K562 (cell line): ENCODE data around the gene FAM50B. TPM values are rescaled to one million over a fixed set of nuclear protein-coding genes. Genes with fewer than 3 reads are reported as not detected.

ENCODE experiments used
- ATAC-seq: fragments of 200-7000 bp; cut with Tn5 transposase; 3 replicates; pipeline ENCODE4 v1.9.1; 2020; ENCODE audit warnings: moderate library complexity
- BruUV-seq: library from RNA; stranded (reverse); fragments of 400-500 nt; replicated peaks from 2 replicates; lab custom pipeline; 2021; lab: Mats Ljungman, UMichigan
- CTCF ChIA-PET: fragments of 300-600 bp; formaldehyde crosslinking; extraction: SDS; loops from one replicate; lab custom pipeline; 2021; ENCODE audit warnings: low intra/inter-chr PET ratio; lab: Yijun Ruan, JAX
- POLR2A ChIA-PET: fragments of 300-600, 350-650 bp; sonication (Branson Sonifier 250); formaldehyde crosslinking; extraction: SDS; loops from one replicate; lab custom pipeline; 2021; ENCODE audit warnings: antibody characterized with exemption, inconsistent platforms; lab: Yijun Ruan, JAX
- DNase-seq, 4 experiments: peaks; one replicate each; pipeline versions ENCODE4 v3.0.0 to v3.0.0-alpha.2; 2011 to 2018; ENCODE audit warnings: low spot score in 3 of 4, mixed read lengths in 3 of 4; ENCODE audit errors: extremely low read depth in 1 of 4
- FAIRE-seq: peaks from 2 replicates; lab custom pipeline; 2011; peaks lifted over from hg19 to GRCh38; lab: Jason Lieb, UNC
- H2AFZ ChIP-seq: 2 replicates; pipeline ENCODE4 v1.6.0; 2011; ENCODE audit warnings: low read depth, low read length, control low read depth, inconsistent platforms
- H3K27ac ChIP-seq: fragments of 200-600 bp; 3 replicates; pipeline ENCODE4 v1.8.0; 2011; ENCODE audit warnings: low read depth, mild to moderate bottlenecking, control low read depth, inconsistent platforms, low read length, moderate library complexity, mixed read lengths; ENCODE audit errors: extremely low read depth
- H3K27me3 ChIP-seq, 2 experiments: fragments of 300-600 bp in 1 of 2; 2 replicates in 1 of 2; 3 replicates in 1 of 2; pipeline versions ENCODE4 v1.6.0 to v1.8.0; 2011; ENCODE audit warnings: inconsistent platforms in 2 of 2, low read length in 2 of 2, mild to moderate bottlenecking in 1 of 2, mixed read lengths in 1 of 2, moderate library complexity in 1 of 2; ENCODE audit not compliant: control insufficient read depth in 2 of 2, insufficient read depth in 2 of 2
- H3K36me3 ChIP-seq: fragments of 300-600 bp; 3 replicates; pipeline ENCODE4 v1.8.0; 2011; ENCODE audit warnings: mild to moderate bottlenecking, low read length, inconsistent platforms; ENCODE audit not compliant: control insufficient read depth, insufficient read depth
- H3K4me1 ChIP-seq, 2 experiments: fragments of 200-600 bp in 1 of 2; replicated peaks in 1 of 2; 2 replicates in 1 of 2; 3 replicates in 1 of 2; pipeline versions ENCODE4 v1.5.1 to v1.8.0; 2011; ENCODE audit warnings: inconsistent platforms in 2 of 2, low read length in 2 of 2, mild to moderate bottlenecking in 1 of 2, mixed read lengths in 1 of 2, moderate library complexity in 1 of 2; ENCODE audit not compliant: control insufficient read depth in 2 of 2, insufficient read depth in 2 of 2
- H3K4me2 ChIP-seq: 2 replicates; pipeline ENCODE4 v1.6.1; 2011; ENCODE audit warnings: low read length, control low read depth, inconsistent platforms, mixed read lengths; ENCODE audit not compliant: insufficient read depth
- H3K4me3 ChIP-seq: fragments of 200-600 bp; sonication (generic), shearing (Covaris generic); 2 replicates; pipeline ENCODE4 v1.5.1; 2016; ENCODE audit warnings: control low read depth, inconsistent platforms
- H3K79me2 ChIP-seq: fragments of 200-600 bp; 3 replicates; pipeline ENCODE4 v1.8.0; 2011; ENCODE audit warnings: low read length, inconsistent platforms; ENCODE audit not compliant: control insufficient read depth, insufficient read depth
- H3K9ac ChIP-seq, 2 experiments: 2 replicates each; pipeline versions ENCODE4 v1.6.0 to v1.6.1; 2011; ENCODE audit warnings: low read depth in 2 of 2, low read length in 2 of 2, control low read depth in 1 of 2, inconsistent platforms in 1 of 2, mild to moderate bottlenecking in 1 of 2, mixed read lengths in 1 of 2; ENCODE audit not compliant: insufficient read depth in 1 of 2
- H3K9me1 ChIP-seq: one replicate; pipeline ENCODE4 v1.6.0; 2011; ENCODE audit warnings: inconsistent platforms, mild to moderate bottlenecking, low read length, moderate library complexity; ENCODE audit not compliant: control insufficient read depth, insufficient read depth
- H3K9me3 ChIP-seq: replicated peaks from 2 replicates; pipeline ENCODE4 v1.5.1; 2011; ENCODE audit warnings: low read depth, low read length, inconsistent platforms; ENCODE audit not compliant: control insufficient read depth, insufficient read depth
- H4K20me1 ChIP-seq: replicated peaks from 2 replicates; pipeline ENCODE4 v1.6.1; 2011; ENCODE audit warnings: low read length, inconsistent platforms, mixed read lengths; ENCODE audit not compliant: control insufficient read depth, insufficient read depth
- ADNP ChIP-seq: fragments of 200-800 bp; sonication (Bioruptor generic); IDR thresholded peaks from 2 replicates; pipeline ENCODE4 v1.6.1; 2016; ENCODE audit warnings: missing genetic modification characterization, missing compliant biosample characterization
- ARID1B ChIP-seq: fragments of 450-650 bp; IDR thresholded peaks from 2 replicates; pipeline ENCODE4 v1.6.1; 2016; ENCODE audit warnings: antibody characterized with exemption, mild to moderate bottlenecking, inconsistent platforms
- ATF1 ChIP-seq, 2 experiments: fragments of 450-650 bp in 1 of 2; IDR thresholded peaks; 2 replicates each; pipeline ENCODE4 v1.6.1; 2016; ENCODE audit warnings: missing compliant biosample characterization in 1 of 2, missing genetic modification characterization in 1 of 2
- BACH1 ChIP-seq: fragments of 200-800 bp; sonication (Bioruptor generic); IDR thresholded peaks from 2 replicates; pipeline ENCODE4 v1.6.1; 2016; ENCODE audit warnings: missing genetic modification characterization, missing compliant biosample characterization
- CREBBP ChIP-seq: IDR thresholded peaks from one replicate; pipeline ENCODE4 v1.6.1; 2012; ENCODE audit warnings: low read depth, mild to moderate bottlenecking, control low read depth, inconsistent platforms, low read length
- DEAF1 ChIP-seq: fragments of 450-650 bp; formaldehyde crosslinking; IDR thresholded peaks from 2 replicates; pipeline ENCODE4 v1.4.0; 2020; ENCODE audit warnings: mild to moderate bottlenecking, moderate library complexity
- ELF1 ChIP-seq: fragments of 200-800 bp; sonication (Bioruptor generic); IDR thresholded peaks from 2 replicates; pipeline ENCODE4 v1.6.1; 2016; ENCODE audit warnings: missing genetic modification characterization, missing compliant biosample characterization
- EP400 ChIP-seq: fragments of 450-650 bp; IDR thresholded peaks from 2 replicates; pipeline ENCODE4 v1.6.1; 2017; ENCODE audit warnings: antibody characterized with exemption, mild to moderate bottlenecking, moderate library complexity
- GABPB2 ChIP-seq: fragments of 250-450 bp; sonication (Bioruptor Pico); conservative IDR thresholded peaks from 2 replicates; pipeline ENCODE4 v1.5.1; 2021; ENCODE audit warnings: mild to moderate bottlenecking
- GATAD2A ChIP-seq: fragments of 450-650 bp; IDR thresholded peaks from 2 replicates; pipeline ENCODE4 v1.6.1; 2017
- PML ChIP-seq: IDR thresholded peaks from 2 replicates; pipeline ENCODE4 v1.6.1; 2012; ENCODE audit warnings: low read length, inconsistent platforms
- RB1 ChIP-seq: fragments of 450-650 bp; IDR thresholded peaks from 2 replicates; pipeline ENCODE4 v1.6.1; 2017; ENCODE audit warnings: low read depth, mild to moderate bottlenecking
- SMAD3 ChIP-seq: fragments of 450-650 bp; formaldehyde crosslinking; conservative IDR thresholded peaks from 2 replicates; pipeline ENCODE4 v1.4.0; 2020; ENCODE audit warnings: mild to moderate bottlenecking
- TCFL5 ChIP-seq: fragments of 250-450 bp; sonication (Bioruptor Pico); conservative IDR thresholded peaks from 2 replicates; pipeline ENCODE4 v1.6.1; 2021; ENCODE audit warnings: mild to moderate bottlenecking, moderate library complexity, matching md5 sums
- TSC22D4 ChIP-seq: fragments of 450-650 bp; IDR thresholded peaks from 2 replicates; pipeline ENCODE4 v1.6.1; 2016; ENCODE audit warnings: missing genetic modification characterization, missing biosample characterization, control low read depth
- YBX1 ChIP-seq: fragments of 450-650 bp; IDR thresholded peaks from 2 replicates; pipeline ENCODE4 v1.7.1; 2016; ENCODE audit warnings: mild to moderate bottlenecking
- ZNF3 ChIP-seq: fragments of 250-450 bp; sonication (Bioruptor Pico); IDR thresholded peaks from 2 replicates; pipeline ENCODE4 v1.5.0; 2021; ENCODE audit warnings: mild to moderate bottlenecking, moderate library complexity
- ZNF444 ChIP-seq: fragments of 250-450 bp; sonication (Bioruptor Pico); IDR thresholded peaks from 2 replicates; pipeline ENCODE4 v1.4.0; 2020; ENCODE audit warnings: mild to moderate bottlenecking, moderate library complexity
- ZNF511 ChIP-seq: sonication (generic); formaldehyde crosslinking; IDR thresholded peaks from 2 replicates; pipeline ENCODE4 v1.8.0; 2022; ENCODE audit warnings: mild to moderate bottlenecking, missing genetic modification reagents
- ZNF584 ChIP-seq: fragments of 200-800 bp; sonication (Bioruptor generic); IDR thresholded peaks from 2 replicates; pipeline ENCODE4 v1.6.1; 2016; ENCODE audit warnings: low read depth, mild to moderate bottlenecking, missing genetic modification characterization, missing compliant biosample characterization
- ZZZ3 ChIP-seq: fragments of 450-650 bp; IDR thresholded peaks from 2 replicates; pipeline ENCODE4 v1.6.1; 2016; ENCODE audit warnings: antibody characterized with exemption, mild to moderate bottlenecking, moderate library complexity
- WGBS: fragments of 100-300 bp; shearing (Covaris generic); methylation state at CpG from one replicate; pipeline ENCODE4 v1.1.6; 2016; ENCODE audit warnings: low coverage, mixed read lengths; ENCODE audit not compliant: insufficient coverage; ENCODE audit errors: missing lambda C conversion rate; 5-methylcytosine and 5-hydroxymethylcytosine counted together
- in situ Hi-C: fragments of 300-500 bp; cut with MboI; formaldehyde crosslinking; loops from 4 replicates; pipeline ENCODE4 v1.15.0; 2018; ENCODE audit warnings: inconsistent platforms, mixed read lengths
- intact Hi-C: fragments of 100-400 bp; cut with micrococcal nuclease; formaldehyde crosslinking; loops from 2 replicates; pipeline ENCODE4 v1.14.2; 2022
- polyA plus RNA-seq, 8 experiments: library from polyadenylated mRNA; depleted of rRNA in 4 of 8; stranded (reverse) in 5 of 8; unstranded in 3 of 8; fragments of >200 nt; fragmentation: Nextera tagmentation in 2 of 8; fragmentation: Illumina TruSeq in 1 of 8; extraction: Ambion mirVana in 2 of 8; extraction: Trizol in 1 of 8; gene quantifications; 2 replicates each; pipeline versions ENCODE4 v1.2.1 to v1.2.3, GENCODE V29; 2011 to 2014; ENCODE audit warnings: inconsistent platforms in 1 of 8, missing spikeins in 1 of 8
- total RNA-seq, 7 experiments: library from RNA; depleted of rRNA in 6 of 7; stranded (reverse); fragments of >200 nt in 6 of 7; fragmentation: Illumina TruSeq in 2 of 7; extraction: Trizol in 2 of 7; gene quantifications; 2 replicates each; pipeline versions ENCODE4 v1.2.1 to v1.2.3, GENCODE V29; 2011 to 2021; ENCODE audit warnings: low replicate concordance in 1 of 7

FAM50B gene
- total and polyA plus RNA-seq, 9 of the 15 experiments (the other 6 are each of a cell fraction or from before 2014, with no cell fraction given), result 0.09 to 0.16 (median 0.13) TPM; not detected in 6

GRCh38 chr6:3869632-3870527, 20.7 kb downstream of the FAM50B start (continued):
- TF ChIP-seq ZNF511 (CRISPR knock-in tag), result no peak
- no peak for TF ChIP-seq ARID1B
- no peak for TF ChIP-seq PML
- no peak for TF ChIP-seq ZNF444
- TF ChIP-seq TCFL5, result no peak
- TF ChIP-seq ADNP (tag), result no peak
- no peak for TF ChIP-seq ZNF3 (CRISPR knock-in tag)
- no peak for TF ChIP-seq GABPB2 (CRISPR knock-in tag)

GRCh38 chr6:3870528-3870925, 21.4 kb downstream of the FAM50B start:
- Histone ChIP-seq H3K4me1 (no peaks in the 10 kb centered on the region), H3K79me2 (no peaks in the 10 kb centered on the region), H3K9me3 (no peaks in the 10 kb centered on the region), H3K36me3 (no peaks in the 10 kb centered on the region), H3K9ac (no peak overlapping the region), H3K27ac (no peak overlapping the region), H3K4me3 (no peak overlapping the region), H3K9me1 (no peaks in the 10 kb centered on the region), H3K27me3 (peaks cover 65 to 70% of the 10 kb centered on the region in 2 experiments), H3K4me2 (no peak overlapping the region), H4K20me1 (peaks cover 10% of the 10 kb centered on the region; the same call in 1 of the 2 replicates), H2AFZ (no peak overlapping the region)
- intact Hi-C loops, result no loop called here
- POLR2A ChIA-PET, result interaction anchor here (0.5 kb wide), 1 partner anchor 223 kb away, joined by 3 read pairs; no protein-coding TSS in a partner anchor
- WGBS, result 0% methylated on average over 5 of the region's 5 CpGs
- in situ Hi-C loops, result no loop called here
- no peak for DNase-seq
- CTCF ChIA-PET, result no interaction called here
- FAIRE-seq, result no peak
- BruUV-seq, result no TSS peak
- no peak for ATAC-seq
- TF ChIP-seq EP400, result no peak
- TF ChIP-seq ZNF584 (CRISPR knock-in tag), result no peak
- TF ChIP-seq ELF1, result no peak
- no peak for TF ChIP-seq TSC22D4 (tag)
- TF ChIP-seq ZZZ3, result no peak
- TF ChIP-seq GATAD2A, result no peak
- TF ChIP-seq DEAF1 (CRISPR knock-in tag), result no peak
- no peak for TF ChIP-seq ATF1 (CRISPR knock-in tag; IDR thresholded peaks at IDR 0.05)
- no peak for TF ChIP-seq ATF1 (tag; IDR thresholded peaks at IDR 0.05)
- no peak for TF ChIP-seq BACH1 (tag)
- no peak for TF ChIP-seq SMAD3
- TF ChIP-seq CREBBP, result no peak
- no peak for TF ChIP-seq RB1
- no peak for TF ChIP-seq YBX1
